HepG2 (cell line): ENCODE measurements around the gene RAB28. TPM values are rescaled to one million over a fixed set of nuclear protein-coding genes. Genes with fewer than 3 reads are reported as not detected.

Experiments
- BHLHE40 ChIP-seq: IDR thresholded peaks from 2 replicates; pipeline ENCODE4 v1.6.1; 2011; ENCODE audit warnings: low read length, improper control_type of control experiment
- CBX5 ChIP-seq: sonication (generic); formaldehyde crosslinking; IDR thresholded peaks from 2 replicates; pipeline ENCODE4 v1.4.0; 2020; ENCODE audit warnings: missing genetic modification reagents, borderline replicate concordance
- CCAR2 ChIP-seq: fragments of 200-400 bp; formaldehyde crosslinking; optimal IDR thresholded peaks from 2 replicates; pipeline ENCODE3; 2018; ENCODE audit warnings: low read depth, mild to moderate bottlenecking, low read length, moderate library complexity
- CREBL2 ChIP-seq: sonication (generic); formaldehyde crosslinking; IDR thresholded peaks from 2 replicates; pipeline ENCODE4 v1.8.1; 2023; ENCODE audit warnings: missing genetic modification reagents, mild to moderate bottlenecking, borderline replicate concordance
- ESRRA ChIP-seq: sonication (generic); formaldehyde crosslinking; IDR thresholded peaks from 2 replicates; pipeline ENCODE4 v1.5.1; 2020; ENCODE audit warnings: mild to moderate bottlenecking, low read depth, missing genetic modification reagents
- HMGA1 ChIP-seq: sonication (generic); formaldehyde crosslinking; conservative IDR thresholded peaks from 2 replicates; pipeline ENCODE4 v1.4.0; 2020; ENCODE audit warnings: missing genetic modification reagents
- IRF2 ChIP-seq: IDR thresholded peaks from 2 replicates; pipeline ENCODE4 v1.6.1; 2018; ENCODE audit warnings: missing genetic modification reagents, missing compliant biosample characterization
- KDM5B ChIP-seq: sonication (generic); formaldehyde crosslinking; IDR thresholded peaks from 2 replicates; pipeline ENCODE4 v1.4.0; 2020; ENCODE audit warnings: missing genetic modification reagents, mild to moderate bottlenecking, borderline replicate concordance
- MAZ ChIP-seq, 2 experiments: sonication (generic) in 1 of 2; formaldehyde crosslinking in 1 of 2; IDR thresholded peaks; 2 replicates each; pipeline versions ENCODE4 v1.5.0 to v1.6.1; 2012 to 2020; ENCODE audit warnings: low read depth in 2 of 2, mild to moderate bottlenecking in 2 of 2, borderline replicate concordance in 1 of 2, improper control_type of control experiment in 1 of 2, low read length in 1 of 2, missing genetic modification reagents in 1 of 2, moderate library complexity in 1 of 2
- MIER3 ChIP-seq: IDR thresholded peaks from 2 replicates; pipeline ENCODE4 v1.6.1; 2016; ENCODE audit warnings: missing compliant biosample characterization, borderline replicate concordance
- MTA3 ChIP-seq: sonication (generic); formaldehyde crosslinking; IDR thresholded peaks from 2 replicates; pipeline ENCODE4 v1.4.0; 2020; ENCODE audit warnings: missing genetic modification reagents
- NCOA5 ChIP-seq: sonication (generic); formaldehyde crosslinking; IDR thresholded peaks from 2 replicates; pipeline ENCODE4 v1.4.0; 2020; ENCODE audit warnings: missing genetic modification reagents
- RFX5 ChIP-seq: IDR thresholded peaks from 2 replicates; pipeline ENCODE4 v1.6.1; 2011; ENCODE audit warnings: low read depth, low read length, improper control_type of control experiment
- RXRB ChIP-seq: IDR thresholded peaks from 2 replicates; pipeline ENCODE4 v1.6.1; 2016; ENCODE audit warnings: borderline replicate concordance, missing genetic modification reagents, missing compliant biosample characterization
- SP1 ChIP-seq, 2 experiments: fragments of 450-650 bp in 1 of 2; sonication (generic) in 1 of 2; formaldehyde crosslinking in 1 of 2; IDR thresholded peaks; 2 replicates each; pipeline versions ENCODE4 v1.4.0 to v1.6.1; 2016 to 2020; ENCODE audit warnings: missing genetic modification reagents in 1 of 2
- SP4 ChIP-seq: sonication (generic); formaldehyde crosslinking; IDR thresholded peaks from 2 replicates; pipeline ENCODE4 v1.8.1; 2023; ENCODE audit warnings: mild to moderate bottlenecking, missing genetic modification reagents
- THYN1 ChIP-seq: sonication (generic); formaldehyde crosslinking; IDR thresholded peaks from 2 replicates; pipeline ENCODE4 v1.8.1; 2023; ENCODE audit warnings: low read depth, mild to moderate bottlenecking, moderate library complexity, missing genetic modification reagents, borderline replicate concordance
- TMF1 ChIP-seq: sonication (generic); formaldehyde crosslinking; IDR thresholded peaks from 2 replicates; pipeline ENCODE4 v1.8.1; 2022; ENCODE audit warnings: low read depth, missing genetic modification reagents
- ZBTB33 ChIP-seq: sonication (generic); formaldehyde crosslinking; IDR thresholded peaks from 2 replicates; pipeline ENCODE4 v1.4.0; 2020; ENCODE audit warnings: missing genetic modification reagents
- ZC3H13 ChIP-seq: sonication (generic); formaldehyde crosslinking; IDR thresholded peaks from 2 replicates; pipeline ENCODE4 v1.8.1; 2023; ENCODE audit warnings: mild to moderate bottlenecking, missing genetic modification reagents, moderate library complexity
- ZFAT ChIP-seq: sonication (generic); formaldehyde crosslinking; conservative IDR thresholded peaks from 2 replicates; pipeline ENCODE4 v1.8.1; 2023; ENCODE audit warnings: missing genetic modification reagents, inconsistent platforms
- ZFP90 ChIP-seq: sonication (generic); formaldehyde crosslinking; IDR thresholded peaks from 2 replicates; pipeline ENCODE4 v1.8.0; 2022; ENCODE audit warnings: missing genetic modification reagents, mild to moderate bottlenecking, inconsistent platforms, borderline replicate concordance
- ZNF136 ChIP-seq: sonication (generic); formaldehyde crosslinking; IDR thresholded peaks from 2 replicates; pipeline ENCODE4 v1.8.1; 2022; ENCODE audit warnings: low read depth, mild to moderate bottlenecking, moderate library complexity, missing genetic modification reagents
- ZNF180 ChIP-seq: sonication (generic); formaldehyde crosslinking; IDR thresholded peaks from 2 replicates; pipeline ENCODE4 v1.4.0; 2020; ENCODE audit warnings: low read depth, missing genetic modification reagents, borderline replicate concordance
- ZNF205 ChIP-seq: IDR thresholded peaks from 2 replicates; pipeline ENCODE4 v1.6.1; 2018; ENCODE audit warnings: missing biosample characterization, missing genetic modification reagents
- ZNF260 ChIP-seq: sonication (generic); formaldehyde crosslinking; IDR thresholded peaks from 2 replicates; pipeline ENCODE4 v1.4.0; 2020; ENCODE audit warnings: missing genetic modification reagents, low read depth, mild to moderate bottlenecking, borderline replicate concordance
- ZNF326 ChIP-seq: sonication (generic); formaldehyde crosslinking; IDR thresholded peaks from 2 replicates; pipeline ENCODE4 v1.4.0; 2020; ENCODE audit warnings: missing genetic modification reagents, borderline replicate concordance
- ZNF670 ChIP-seq: sonication (generic); formaldehyde crosslinking; IDR thresholded peaks from 2 replicates; pipeline ENCODE4 v1.8.0; 2022; ENCODE audit warnings: mild to moderate bottlenecking, missing genetic modification reagents, borderline replicate concordance
- ZNF737 ChIP-seq: sonication (generic); formaldehyde crosslinking; IDR thresholded peaks from 2 replicates; pipeline ENCODE4 v1.5.0; 2020; ENCODE audit warnings: missing genetic modification reagents, mild to moderate bottlenecking, borderline replicate concordance
- ZNF740 ChIP-seq: sonication (generic); formaldehyde crosslinking; IDR thresholded peaks from 2 replicates; pipeline ENCODE4 v1.4.0; 2020; ENCODE audit warnings: missing genetic modification reagents
- polyA plus RNA-seq, 8 experiments: library from polyadenylated mRNA; depleted of rRNA in 3 of 8; stranded (reverse) in 7 of 8; unstranded in 1 of 8; fragments of >200 nt; fragmentation: Illumina TruSeq in 4 of 8; extraction: Trizol in 4 of 8; gene quantifications; 2 replicates each; pipeline versions ENCODE4 v1.2.1 to v1.2.3, GENCODE V29; 2011 to 2016; ENCODE audit warnings: low read depth in 4 of 8, missing spikeins in 1 of 8, mixed read lengths in 1 of 8; ENCODE audit not compliant: insufficient read depth in 1 of 8
- total RNA-seq, 5 experiments: library from RNA; depleted of rRNA; stranded (reverse); fragments of >200 nt; fragmentation: Illumina TruSeq; extraction: Trizol; gene quantifications; 2 replicates each; pipeline ENCODE4 v1.2.3, GENCODE V29; 2016; ENCODE audit warnings: low read depth in 1 of 5

RAB28 gene
- total and polyA plus RNA-seq, 2 of the 13 experiments (the other 11 are each of a cell fraction or from before 2014, with no cell fraction given) = 11.8 to 18.2 TPM

GRCh38 chr4:13484122-13484748, at the start of gene RAB28 (continued):
- no peak for TF ChIP-seq CCAR2
- TF ChIP-seq KDM5B (CRISPR knock-in tag) = no peak
- TF ChIP-seq CREBL2 (CRISPR knock-in tag) = no peak; the same call in 1 of the 2 replicates
- no peak for TF ChIP-seq ZNF326 (CRISPR knock-in tag)
- no peak; the same call in 1 of the 2 replicates for TF ChIP-seq ESRRA
- no peak for TF ChIP-seq ZNF670 (CRISPR knock-in tag)
- TF ChIP-seq ZC3H13 (CRISPR knock-in tag) = no peak
- peak; percentile 65; the same call in 1 of the 2 replicates for TF ChIP-seq ZFP90 (CRISPR knock-in tag)
- TF ChIP-seq RXRB (CRISPR knock-in tag) = no peak
- no peak for TF ChIP-seq ZFAT (CRISPR knock-in tag)
- TF ChIP-seq BHLHE40 = peak; percentile 90
- no peak for TF ChIP-seq ZNF260 (CRISPR knock-in tag)
- TF ChIP-seq ZNF740 (CRISPR knock-in tag) = no peak
- TF ChIP-seq TMF1 (CRISPR knock-in tag) = no peak
- no peak for TF ChIP-seq ZBTB33 (CRISPR knock-in tag)
- TF ChIP-seq ZNF737 (CRISPR knock-in tag) = no peak
- no peak for TF ChIP-seq THYN1 (CRISPR knock-in tag)
- no peak for TF ChIP-seq MIER3 (CRISPR knock-in tag)
- no peak for TF ChIP-seq NCOA5 (CRISPR knock-in tag)
- peak; percentile 85 for TF ChIP-seq SP4 (CRISPR knock-in tag)
- TF ChIP-seq RFX5 = no peak
- no peak for TF ChIP-seq MTA3 (CRISPR knock-in tag)
- no peak for TF ChIP-seq ZNF205 (CRISPR knock-in tag)
- no peak for TF ChIP-seq IRF2 (CRISPR knock-in tag)
- no peak for TF ChIP-seq ZNF180 (CRISPR knock-in tag)
- TF ChIP-seq SP1 (IDR thresholded peaks at IDR 0.05) = no peak
- peak; percentile 58 for TF ChIP-seq SP1 (CRISPR knock-in tag; IDR thresholded peaks at IDR 0.05)
- no peak for TF ChIP-seq ZNF136 (CRISPR knock-in tag)
- peak; percentile 25 for TF ChIP-seq MAZ (IDR thresholded peaks at IDR 0.05; ENCODE audit: borderline replicate concordance, low read depth, low read length)
- TF ChIP-seq MAZ (CRISPR knock-in tag; IDR thresholded peaks at IDR 0.05; ENCODE audit: low read depth) = peak; percentile 65; the same call in 1 of the 2 replicates
- no peak for TF ChIP-seq HMGA1
- no peak for TF ChIP-seq CBX5 (CRISPR knock-in tag)
